A549 (cell line): ENCODE data around the gene FBXO24. TPM values are rescaled to one million over a fixed set of nuclear protein-coding genes. Genes with fewer than 3 reads are reported as not detected.

Experiments used
- ATAC-seq, 2 experiments: fragments of 200-7000 bp in 1 of 2; fragments of >200 bp in 1 of 2; cut with Nextera tagmentation in 1 of 2; cut with Tn5 transposase in 1 of 2; 3 replicates each; pipeline versions ENCODE4 v1.8.0 to v1.9.1; 2018 to 2020; ENCODE audit warnings: mild to moderate bottlenecking in 1 of 2, moderate library complexity in 1 of 2
- CTCF ChIA-PET: fragments of 300-600 bp; sonication (Branson Sonifier 250); formaldehyde crosslinking; extraction: SDS; loops from one replicate; lab custom pipeline; 2021; ENCODE audit warnings: antibody characterized with exemption, inconsistent platforms; lab: Yijun Ruan, JAX
- POLR2A ChIA-PET: fragments of 350-600 bp; formaldehyde crosslinking; extraction: SDS; loops from one replicate; lab custom pipeline; 2021; ENCODE audit warnings: antibody characterized with exemption, inconsistent platforms; lab: Yijun Ruan, JAX
- DNase-seq, 2 experiments: peaks; one replicate each; pipeline versions ENCODE4 v3.0.0 to v3.0.0-alpha.2; 2011 to 2016; ENCODE audit warnings: low read depth in 1 of 2, low spot score in 1 of 2
- FAIRE-seq: peaks from 2 replicates; lab custom pipeline; 2011; peaks lifted over from hg19 to GRCh38; lab: Jason Lieb, UNC
- H3K27ac ChIP-seq, 2 experiments: fragments of >200 bp; sonication (Bioruptor Twin); formaldehyde crosslinking; 3 replicates each; pipeline ENCODE4 v1.5.1; 2016 to 2017
- H3K4me1 ChIP-seq: fragments of >200 bp; sonication (Bioruptor Twin); formaldehyde crosslinking; 3 replicates; pipeline ENCODE4 v1.6.1; 2016
- H3K4me2 ChIP-seq: fragments of >200 bp; sonication (Bioruptor Twin); formaldehyde crosslinking; 3 replicates; pipeline ENCODE4 v1.6.1; 2016
- H3K4me3 ChIP-seq: fragments of >200 bp; sonication (Bioruptor Twin); formaldehyde crosslinking; 3 replicates; pipeline ENCODE4 v1.5.1; 2016
- H3K9me3 ChIP-seq: fragments of >200 bp; sonication (Bioruptor Twin); formaldehyde crosslinking; 3 replicates; pipeline ENCODE4 v1.6.1; 2016
- ATOH8 ChIP-seq: fragments of 250-450 bp; sonication (Bioruptor Pico); IDR thresholded peaks from 2 replicates; pipeline ENCODE4 v1.5.0; 2020; ENCODE audit warnings: low read depth, mild to moderate bottlenecking, moderate library complexity
- CBX2 ChIP-seq: fragments of 200-600 bp; sonication (generic); IDR thresholded peaks from 2 replicates; pipeline ENCODE4 v1.6.1; 2016; ENCODE audit warnings: low read depth, mild to moderate bottlenecking, borderline replicate concordance
- CEBPB ChIP-seq, 2 experiments: fragments of >200 bp in 1 of 2; sonication (Bioruptor Twin) in 1 of 2; formaldehyde crosslinking in 1 of 2; IDR thresholded peaks; 2 replicates each; pipeline ENCODE4 v1.6.1; 2012 to 2016
- CHD4 ChIP-seq: fragments of 200-600 bp; sonication (generic); IDR thresholded peaks from 2 replicates; pipeline ENCODE4 v1.6.1; 2016; ENCODE audit warnings: antibody characterized with exemption, mild to moderate bottlenecking, borderline replicate concordance
- E2F6 ChIP-seq: IDR thresholded peaks from 2 replicates; pipeline ENCODE4 v1.6.1; 2012; ENCODE audit warnings: low read depth, borderline replicate concordance
- EP300 ChIP-seq, 2 experiments: fragments of >200 bp; sonication (Bioruptor Twin); formaldehyde crosslinking; IDR thresholded peaks; 2 replicates in 1 of 2; 3 replicates in 1 of 2; pipeline ENCODE4 v1.6.1; 2016 to 2017
- FOSB ChIP-seq: fragments of 250-450 bp; sonication (Bioruptor Pico); IDR thresholded peaks from 2 replicates; pipeline ENCODE4 v1.5.0; 2020; ENCODE audit warnings: mild to moderate bottlenecking, moderate library complexity
- FOSL2 ChIP-seq, 2 experiments: fragments of 450-650 bp in 1 of 2; fragments of >200 bp in 1 of 2; sonication (Bioruptor Twin) in 1 of 2; formaldehyde crosslinking; IDR thresholded peaks; 2 replicates each; pipeline versions ENCODE4 v1.5.0 to v1.6.1; 2016 to 2020; ENCODE audit warnings: mild to moderate bottlenecking in 1 of 2, moderate library complexity in 1 of 2
- FOXS1 ChIP-seq: fragments of 250-450 bp; sonication (Bioruptor Pico); IDR thresholded peaks from 2 replicates; pipeline ENCODE4 v1.5.0; 2020; ENCODE audit warnings: mild to moderate bottlenecking, moderate library complexity
- HDAC2 ChIP-seq: fragments of 200-600 bp; sonication (generic); IDR thresholded peaks from 2 replicates; pipeline ENCODE4 v1.6.1; 2016
- JUN ChIP-seq, 2 experiments: fragments of >200 bp; sonication (Bioruptor Twin); formaldehyde crosslinking; IDR thresholded peaks; 2 replicates in 1 of 2; 3 replicates in 1 of 2; pipeline ENCODE4 v1.6.1; 2016 to 2017
- KDM1A ChIP-seq: fragments of 200-600 bp; sonication (generic); IDR thresholded peaks from 2 replicates; pipeline ENCODE4 v1.6.1; 2016; ENCODE audit warnings: low read depth, mild to moderate bottlenecking
- KDM5A ChIP-seq: fragments of 200-600 bp; sonication (generic); IDR thresholded peaks from 2 replicates; pipeline ENCODE4 v1.6.1; 2016; ENCODE audit warnings: antibody characterized with exemption, mild to moderate bottlenecking
- MAFK ChIP-seq: fragments of 450-650 bp; IDR thresholded peaks from 2 replicates; pipeline ENCODE4 v1.6.1; 2014; ENCODE audit not compliant: partially characterized antibody
- NFE2L2 ChIP-seq: fragments of 150-350 bp; conservative IDR thresholded peaks from 2 replicates; pipeline ENCODE4 v1.6.1; 2014; ENCODE audit warnings: low read length
- NPAS2 ChIP-seq: fragments of 250-450 bp; sonication (Bioruptor Pico); IDR thresholded peaks from 2 replicates; pipeline ENCODE4 v1.8.0; 2022; ENCODE audit warnings: mild to moderate bottlenecking, moderate library complexity, borderline replicate concordance
- POLR2A ChIP-seq: IDR thresholded peaks from 2 replicates; pipeline ENCODE4 v1.6.1; 2012; ENCODE audit warnings: mild to moderate bottlenecking, low read length
- RCOR1 ChIP-seq: fragments of 150-350 bp; IDR thresholded peaks from 2 replicates; pipeline ENCODE4 v1.6.1; 2014; ENCODE audit warnings: antibody characterized with exemption, low read length, low read depth
- SMC3 ChIP-seq: fragments of >200 bp; sonication (Bioruptor Twin); formaldehyde crosslinking; IDR thresholded peaks from 3 replicates; pipeline ENCODE4 v1.6.1; 2018; ENCODE audit warnings: inconsistent platforms
- USF2 ChIP-seq: fragments of 450-650 bp; IDR thresholded peaks from 2 replicates; pipeline ENCODE4 v1.6.1; 2014; ENCODE audit warnings: antibody characterized with exemption
- ZSCAN20 ChIP-seq: fragments of 250-450 bp; sonication (Bioruptor Pico); IDR thresholded peaks from 2 replicates; pipeline ENCODE4 v1.8.0; 2022; ENCODE audit warnings: mild to moderate bottlenecking, moderate library complexity
- WGBS: methylation state at CpG from one replicate; pipeline ENCODE4 v1.1.6; 2017; ENCODE audit errors: missing lambda C conversion rate; 5-methylcytosine and 5-hydroxymethylcytosine counted together
- polyA plus RNA-seq, 4 experiments: library from polyadenylated mRNA; depleted of rRNA in 3 of 4; stranded (reverse); fragments of >200 nt; fragmentation: RNase III in 1 of 4; extraction: RNeasy Plus Mini Kit Qiagen cat#74134 plus additional on column Dnase treatment in 1 of 4; gene quantifications; 2 replicates in 3 of 4; 3 replicates in 1 of 4; pipeline ENCODE4 v1.2.3, GENCODE V29; 2011 to 2017

FBXO24 gene
- polyA plus RNA-seq, 2 of the 4 experiments (the other 2 are of a cell fraction): 0.19 to 0.52 TPM

GRCh38 chr7:100575206-100575631 lies 10.9 kb upstream of the FBXO24 start:
- H3K4me1 ChIP-seq: peaks cover 9% of the 10 kb centered on the region; the same call in 1 of the 3 replicates
- FAIRE-seq (no peak), ATAC-seq (no peak), DNase-seq (no peak)
- ChIA-PET CTCF (interaction anchor here (0.6 to 2.9 kb wide), 2 partner anchors 11 to 110 kb away, joined by 3 to 15 read pairs; no protein-coding TSS in a partner anchor), POLR2A (no interaction called here)
- H3K9me3 ChIP-seq: no peaks in the 10 kb centered on the region
- H3K4me3 ChIP-seq: no peak overlapping the region
- TF ChIP-seq CEBPB (IDR thresholded peaks at IDR 0.05) (no peak), FOXS1 (CRISPR knock-in tag) (no peak), USF2 (no peak), MAFK (no peak), E2F6 (no peak), CBX2 (no peak), KDM1A (no peak), FOSB (no peak)
- no peak overlapping the region for H3K4me2 ChIP-seq
- 86% methylated on average over 14 of the region's 14 CpGs for WGBS
- H3K27ac ChIP-seq: no peak overlapping the region

- ATAC-seq (no peak), DNase-seq (no peak), FAIRE-seq (no peak)
- peaks cover 9% of the 10 kb centered on the region; the same call in 1 of the 3 replicates for H3K4me1 ChIP-seq
- 86% methylated on average over 16 of the region's 17 CpGs for WGBS
- ChIA-PET CTCF (interaction anchor here (1.6 to 4.2 kb wide), 2 partner anchors 15 to 31 kb away, joined by 4 to 32 read pairs; no protein-coding TSS in a partner anchor), POLR2A (interaction anchor here (2.8 kb wide), 1 partner anchor 10 kb away, joined by 21 read pairs; the partner anchor contains the start of genes FBXO24 and LRCH4)
- H3K4me3 ChIP-seq: no peak overlapping the region
- H3K4me2 ChIP-seq: no peak overlapping the region
- H3K9me3 ChIP-seq: no peaks in the 10 kb centered on the region
- TF ChIP-seq KDM5A: no peak
- H3K27ac ChIP-seq: no peak overlapping the region
Measured at GRCh38 chr7:100575746-100576383, 10.3 kb upstream of the FBXO24 start.

- FAIRE-seq (no peak), DNase-seq (no peak), ATAC-seq (no peak)
- POLR2A ChIA-PET: interaction anchor here (2.8 kb wide), 1 partner anchor 9 kb away, joined by 21 read pairs; the partner anchor contains the start of genes FBXO24 and LRCH4
- H3K9me3 ChIP-seq: no peaks in the 10 kb centered on the region
- H3K27ac ChIP-seq: no peak overlapping the region
- no peak overlapping the region for H3K4me2 ChIP-seq
- H3K4me3 ChIP-seq: no peak overlapping the region
- TF ChIP-seq NPAS2 (CRISPR knock-in tag) (no peak), USF2 (no peak), ZSCAN20 (no peak), SMC3 (no peak), NFE2L2 (no peak), JUN (IDR thresholded peaks at IDR 0.05) (no peak)
- 93% methylated on average over 13 of the region's 13 CpGs for WGBS
- CTCF ChIA-PET: interaction anchor here (1.1 to 4.2 kb wide), 4 partner anchors 16 to 94 kb away, joined by 3 to 32 read pairs (median 4); no protein-coding TSS in a partner anchor
- peaks cover 6% of the 10 kb centered on the region; the same call in 1 of the 3 replicates for H3K4me1 ChIP-seq
Measured at GRCh38 chr7:100576384-100576993, 9.6 kb upstream of the FBXO24 start.

GRCh38 chr7:100577103-100577502 lies 9.0 kb upstream of the FBXO24 start:
- ChIA-PET POLR2A (interaction anchor here (2.8 kb wide), 1 partner anchor 9 kb away, joined by 21 read pairs; the partner anchor contains the start of genes FBXO24 and LRCH4), CTCF (interaction anchor here (1.1 to 4.2 kb wide), 6 partner anchors 12 to 108 kb away, joined by 3 to 32 read pairs (median 4); no protein-coding TSS in a partner anchor)
- 93% methylated on average over 13 of the region's 24 CpGs for WGBS
- Histone ChIP-seq H3K9me3 (no peaks in the 10 kb centered on the region), H3K4me3 (no peak overlapping the region), H3K4me1 (no peaks in the 10 kb centered on the region), H3K4me2 (no peak overlapping the region), H3K27ac (no peak overlapping the region)
- FAIRE-seq (no peak), ATAC-seq (no peak), DNase-seq (no peak)
- TF ChIP-seq HDAC2 (no peak), FOSL2 (IDR thresholded peaks at IDR 0.05) (no peak), FOSL2 (CRISPR knock-in tag; IDR thresholded peaks at IDR 0.05) (no peak), CHD4 (no peak), EP300 (IDR thresholded peaks at IDR 0.05) (no peak), POLR2A (no peak), RCOR1 (no peak), ATOH8 (no peak)
